HG02763 (cell line): ENCODE results near the gene FASTKD2.

Experiments used
- ATAC-seq: cut with Tn5 transposase; IDR thresholded peaks from one replicate; pipeline ENCODE4 v1.9.1; 2021; ENCODE audit warnings: mild to moderate bottlenecking, moderate library complexity; ENCODE audit not compliant: unreplicated experiment

FASTKD2 gene

DNA sequence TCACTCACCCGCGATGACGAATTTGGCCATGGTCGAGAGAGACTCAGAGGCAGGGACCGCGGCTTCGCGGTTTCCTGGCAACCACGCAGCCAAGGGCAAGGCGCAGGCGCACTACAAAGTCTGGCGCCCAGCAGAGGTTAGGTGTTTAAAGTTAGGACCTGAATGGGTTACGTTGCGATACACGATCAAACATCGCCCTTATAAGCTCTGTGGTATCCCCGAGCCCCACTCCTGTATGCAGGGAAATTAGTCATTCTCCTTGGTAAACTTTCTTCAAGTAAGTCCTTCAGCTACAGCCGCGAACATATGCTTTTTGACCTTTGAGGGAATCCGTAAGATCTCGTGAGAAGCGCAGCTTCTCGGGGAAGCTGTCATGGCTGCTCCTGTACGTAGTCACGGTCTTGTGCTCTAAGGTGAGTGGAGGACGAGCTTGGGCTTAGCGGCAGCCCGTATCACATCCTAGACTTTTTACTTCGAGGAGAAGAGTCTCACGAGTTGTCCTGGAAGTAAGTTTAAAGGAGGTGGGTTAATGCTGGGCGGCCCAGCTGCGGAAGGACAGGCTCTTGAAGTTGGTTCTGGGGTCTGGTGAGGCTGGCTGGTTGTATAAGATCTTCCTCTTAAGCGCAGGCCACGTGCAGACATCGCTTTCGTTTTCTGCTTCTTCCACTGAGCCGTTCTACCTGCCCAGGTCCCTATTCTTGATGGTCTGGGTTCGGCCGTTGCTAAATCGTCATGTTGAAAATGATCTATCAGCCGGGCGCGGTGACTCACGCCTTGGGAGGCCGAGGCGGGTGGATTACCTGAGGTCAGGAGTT, at the start of gene FASTKD2, which contains the start of gene MDH1B:
TSS of gene FASTKD2 (plus strand) at position 365 of the 815 bp plus-strand sequence. CDS start 1,088 bp downstream, outside the sequence.
TSS of gene MDH1B (minus strand) at position 87 of the 815 bp plus-strand sequence. CDS start at position 30, 57 bp downstream.
- ATAC-seq, result peak; percentile 93

DNA sequence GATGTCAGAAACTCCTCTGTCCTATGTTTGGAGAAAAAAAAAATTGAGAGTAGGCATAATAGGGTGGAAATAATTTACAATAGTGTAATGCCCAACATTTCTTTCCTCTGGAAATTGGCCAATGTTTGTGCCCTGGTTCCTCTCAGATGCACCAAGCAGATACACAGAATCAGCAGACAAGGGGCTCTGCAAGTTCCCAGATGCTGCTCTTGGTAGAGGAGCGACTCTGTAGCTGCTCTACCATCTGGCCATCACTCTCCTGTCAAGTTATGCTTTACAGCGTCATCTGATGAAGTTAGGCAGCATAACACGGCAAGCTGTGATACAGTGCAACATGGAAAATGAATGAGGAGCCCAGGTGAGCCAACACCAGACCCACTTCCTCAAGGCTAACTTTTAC, 48.8 kb upstream of the FASTKD2 start:
- ATAC-seq, result no peak

DNA sequence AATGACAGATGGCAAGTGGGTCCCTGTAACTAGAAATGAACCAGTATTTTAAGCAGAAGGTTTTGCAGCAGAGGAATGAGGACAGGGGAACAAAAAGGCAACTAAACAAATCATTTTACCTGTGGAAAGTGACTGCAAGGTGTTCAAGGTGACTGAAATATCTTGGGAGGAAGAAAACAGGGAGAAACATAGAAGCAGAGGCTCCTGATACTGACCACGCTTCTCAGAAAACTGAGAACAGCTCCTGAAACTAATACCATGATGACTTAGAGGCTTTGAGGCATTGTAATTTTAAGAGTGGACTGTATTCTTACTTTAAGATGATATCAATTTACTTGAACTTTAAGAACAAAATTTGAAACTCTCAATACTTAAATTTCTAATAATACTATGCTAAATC, 47.1 kb upstream of the FASTKD2 start, which contains the start of gene DYTN:
TSS of gene DYTN (minus strand) at position 101 of the 400 bp plus-strand sequence. CDS start 117 bp downstream, outside the sequence.
- ATAC-seq, result no peak

DNA sequence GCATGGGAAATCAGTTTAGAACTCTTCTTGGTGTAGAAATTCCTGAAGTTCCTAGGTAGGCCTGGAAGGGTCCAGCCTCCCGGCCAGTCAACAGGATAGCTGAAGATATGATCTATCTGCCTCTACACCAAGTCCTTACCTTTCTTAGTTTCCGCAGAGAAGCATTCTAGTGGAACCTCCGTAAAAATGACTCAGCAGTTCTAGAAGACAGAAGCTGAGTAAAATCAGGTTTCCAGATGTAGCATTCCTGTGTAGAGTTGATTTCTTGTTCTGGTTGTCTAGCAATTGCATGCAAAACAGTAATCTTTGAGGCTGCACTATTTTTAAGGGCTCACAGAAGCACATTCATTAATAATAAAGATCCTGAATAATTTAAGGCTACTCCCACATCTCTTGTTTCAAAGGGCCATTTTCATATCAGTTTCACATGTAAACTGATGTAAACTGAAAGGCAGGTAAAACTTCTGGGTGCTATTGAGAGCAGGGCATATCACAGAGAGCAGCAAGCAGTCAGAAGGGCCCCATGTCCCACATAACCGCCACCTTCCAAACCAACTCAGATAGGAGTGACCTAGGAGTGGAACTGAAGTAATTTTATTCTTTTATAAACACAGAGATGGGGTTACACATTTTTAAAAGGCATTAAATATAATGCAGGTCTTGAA, 44.0 kb upstream of the FASTKD2 start:
- ATAC-seq, result peak; percentile 66

DNA sequence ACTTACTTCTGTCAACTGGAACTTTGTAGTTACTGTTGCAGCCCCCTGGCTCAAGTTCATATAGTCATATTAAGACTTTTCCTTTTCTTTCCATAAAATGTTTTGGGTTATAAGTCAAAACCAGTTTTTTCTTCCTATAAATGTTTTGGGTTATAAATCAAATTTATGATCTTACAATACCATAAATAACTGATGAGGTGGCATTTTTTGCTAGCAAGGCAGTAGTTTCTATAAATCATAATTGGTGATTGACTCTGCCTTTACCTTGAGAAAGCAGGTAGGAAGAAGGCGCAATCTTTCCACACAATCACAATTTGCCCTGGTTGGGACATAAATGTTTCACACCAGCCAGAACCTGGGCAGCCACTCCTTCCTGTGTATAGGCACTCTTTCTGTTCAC, 42.1 kb upstream of the FASTKD2 start:
- no peak for ATAC-seq

DNA sequence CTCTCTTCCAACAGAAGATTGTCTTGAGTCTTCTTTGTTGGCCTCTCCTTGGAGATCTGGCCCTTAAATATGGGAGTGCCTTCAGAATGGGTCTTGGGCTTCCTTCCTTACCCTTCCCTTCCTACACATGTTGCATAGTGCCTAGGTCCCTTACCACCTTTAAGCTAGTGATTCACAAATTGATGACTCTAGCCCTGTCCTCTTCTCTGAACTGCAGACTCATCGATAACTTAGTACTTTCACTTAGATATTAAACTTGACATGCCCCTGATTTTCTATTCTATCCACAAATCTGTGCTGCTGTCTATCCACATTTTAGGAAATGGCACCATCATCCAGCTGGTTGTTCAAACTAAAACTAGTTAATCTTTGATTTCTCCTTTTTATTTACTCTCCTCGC, 38.1 kb upstream of the FASTKD2 start:
- ATAC-seq, result no peak

DNA sequence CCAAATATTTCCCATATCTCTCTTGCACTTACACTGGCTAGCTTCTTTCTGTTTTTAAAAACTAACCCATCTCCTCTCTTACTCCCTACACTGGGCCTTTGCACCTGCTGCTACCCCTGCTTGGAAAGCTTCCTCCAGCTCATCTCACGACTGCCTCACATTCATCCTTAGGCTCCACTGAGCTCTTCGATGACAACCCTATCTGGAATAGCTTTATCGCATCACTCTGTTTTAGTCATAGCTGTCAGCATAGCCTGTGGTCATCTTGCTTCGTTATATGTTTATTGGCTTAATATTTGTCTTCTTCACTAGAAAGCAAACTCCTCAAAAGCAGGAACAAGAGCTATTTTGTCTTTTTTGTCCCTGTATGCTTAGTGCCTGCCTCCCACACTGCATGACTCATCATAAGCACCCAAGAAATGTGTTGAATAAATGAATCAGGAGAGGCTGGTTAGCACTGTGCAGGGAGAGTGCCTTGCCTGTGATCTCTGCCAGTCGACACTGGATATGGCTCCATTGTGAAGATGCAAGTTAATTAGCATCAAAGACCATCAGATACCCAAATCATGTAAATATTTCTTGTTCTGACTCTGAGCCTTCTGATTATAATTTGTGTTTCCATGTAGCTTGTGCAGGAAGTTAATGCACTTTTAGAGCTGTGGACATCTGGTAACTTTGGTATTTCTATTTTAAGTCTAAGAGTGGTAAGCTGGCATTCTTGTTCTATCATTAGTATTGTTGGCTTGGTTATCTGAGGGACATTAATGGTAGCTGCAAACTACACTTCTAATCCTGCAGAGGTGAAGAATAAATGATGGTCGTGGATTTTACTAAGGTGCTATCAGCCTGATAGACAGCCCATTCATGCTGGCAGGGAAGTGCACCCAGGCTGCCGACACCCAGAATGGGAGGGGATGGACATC, 36.9 kb upstream of the FASTKD2 start:
- no peak for ATAC-seq

DNA sequence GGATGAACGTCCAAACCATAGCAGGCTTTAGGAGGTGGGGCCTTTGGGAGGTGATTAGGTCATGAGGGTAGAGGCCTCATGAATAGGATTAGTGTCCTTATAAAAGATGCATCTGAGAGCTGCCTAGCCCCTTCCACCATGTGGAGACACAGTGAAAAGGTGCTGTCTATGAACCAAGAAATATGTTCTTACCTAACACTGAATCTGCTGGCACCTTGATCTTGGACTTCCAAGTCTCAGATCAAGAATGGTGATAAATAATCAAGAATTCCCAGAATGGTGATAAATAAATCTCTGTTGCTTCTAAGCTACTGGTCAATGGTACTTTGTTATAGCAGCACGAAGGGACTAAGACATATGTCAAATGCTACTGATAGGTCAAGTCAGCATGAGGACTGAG, 32.1 kb upstream of the FASTKD2 start:
- no peak for ATAC-seq

DNA sequence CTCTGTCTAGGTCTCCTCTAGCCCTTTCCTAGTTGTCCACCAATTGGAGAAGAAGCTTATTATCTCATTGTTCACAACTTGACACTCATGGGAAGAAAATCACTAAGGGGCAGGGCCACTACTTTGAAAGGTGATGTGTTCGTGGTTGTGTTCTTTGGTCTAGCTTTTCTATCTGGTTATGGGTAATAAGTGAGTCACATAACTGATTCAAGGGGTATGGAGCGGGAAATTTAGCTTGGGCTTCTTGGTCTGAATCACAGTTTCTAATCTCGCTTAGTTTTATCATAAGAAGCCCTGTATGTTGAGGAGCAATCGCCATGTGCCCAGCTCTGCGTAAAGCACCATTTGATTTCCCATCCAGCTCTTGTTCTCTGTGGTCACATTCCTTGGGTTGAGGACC, 28.5 kb upstream of the FASTKD2 start:
- no peak for ATAC-seq

DNA sequence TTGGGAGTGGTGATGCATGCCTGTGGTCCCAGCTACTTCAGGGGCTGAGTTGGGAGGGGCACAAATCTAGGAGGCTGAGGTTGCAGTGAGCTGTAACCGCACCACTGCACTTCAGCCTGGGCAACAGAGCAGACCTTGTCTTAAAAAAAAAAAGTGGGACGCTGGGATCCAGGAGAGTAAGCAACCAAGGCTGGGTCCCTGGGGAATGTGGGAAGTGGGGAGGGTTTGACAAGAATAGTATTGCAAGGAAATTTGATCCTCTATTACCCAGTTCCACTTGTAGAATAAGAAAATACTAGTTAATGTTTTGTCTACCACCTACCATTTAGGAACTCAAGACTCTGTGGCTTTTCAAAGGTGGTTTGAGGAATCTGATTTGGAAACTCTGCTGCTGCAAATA, 26.1 kb upstream of the FASTKD2 start:
- no peak for ATAC-seq

DNA sequence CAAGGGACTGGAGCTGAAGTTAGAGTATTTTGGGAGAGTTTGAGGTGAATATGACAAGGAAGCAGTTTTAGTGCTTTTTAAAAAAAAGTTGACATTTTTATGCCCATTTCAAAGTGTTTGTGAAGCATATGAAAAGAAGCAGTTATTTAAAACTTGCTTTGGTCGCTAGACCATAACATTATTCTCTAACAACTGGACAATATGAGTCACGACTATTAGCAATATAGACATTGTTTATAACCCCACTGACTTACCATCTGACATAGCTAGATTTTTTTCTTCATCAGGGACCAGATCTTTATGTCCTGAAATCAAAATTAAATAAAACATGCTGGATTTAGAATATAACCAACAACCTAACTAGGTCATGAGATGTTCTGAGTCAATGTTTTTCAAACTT, 24.6 kb upstream of the FASTKD2 start:
- ATAC-seq, result no peak

DNA sequence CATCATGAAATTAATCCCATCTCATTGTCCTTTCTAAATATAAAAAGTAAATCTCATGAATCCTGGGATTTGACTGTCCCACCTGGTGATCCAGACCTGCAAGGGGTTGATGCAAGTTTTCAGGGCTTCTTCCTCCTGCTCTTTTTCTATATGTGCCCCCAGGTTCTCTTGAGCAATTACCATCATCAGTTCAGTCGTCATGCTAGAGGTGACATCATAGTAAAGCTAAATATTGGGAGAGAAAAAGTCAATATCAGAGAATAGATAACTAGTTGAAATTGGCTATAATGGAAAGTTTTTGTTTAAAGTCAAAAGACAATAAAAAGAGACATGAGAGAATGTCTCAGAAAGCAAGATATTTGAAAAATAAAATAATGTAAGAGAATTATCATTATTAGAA, 8.6 kb upstream of the FASTKD2 start:
- ATAC-seq, result no peak

DNA sequence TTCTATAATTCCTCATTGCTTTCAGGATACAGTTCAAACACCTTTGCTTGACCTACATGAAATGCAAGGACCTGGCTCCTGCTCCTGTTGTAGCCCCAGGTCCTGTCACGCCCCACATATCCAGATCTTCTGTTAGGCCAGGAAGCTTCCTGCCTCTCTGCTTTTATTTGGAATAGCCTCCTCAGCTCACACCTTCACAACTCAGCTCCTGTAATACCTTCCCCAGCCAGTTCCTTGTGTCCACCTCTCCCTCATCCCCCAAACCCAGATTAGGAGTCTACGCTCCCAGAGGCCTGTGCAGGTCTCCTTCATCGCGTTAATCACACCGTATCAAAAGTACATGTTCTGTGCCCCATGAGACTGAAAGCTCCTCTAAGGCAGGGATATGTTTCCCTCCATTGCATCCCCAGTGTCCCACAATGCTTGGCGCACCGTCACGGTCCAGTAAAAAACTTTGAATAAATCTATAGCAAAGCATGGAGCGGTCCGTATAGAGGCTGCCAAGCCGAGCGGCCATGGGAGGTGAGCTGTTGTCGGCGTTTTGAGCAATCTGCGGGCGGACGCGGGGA, 649 bp upstream of the FASTKD2 start:
- peak; percentile 36 for ATAC-seq

DNA sequence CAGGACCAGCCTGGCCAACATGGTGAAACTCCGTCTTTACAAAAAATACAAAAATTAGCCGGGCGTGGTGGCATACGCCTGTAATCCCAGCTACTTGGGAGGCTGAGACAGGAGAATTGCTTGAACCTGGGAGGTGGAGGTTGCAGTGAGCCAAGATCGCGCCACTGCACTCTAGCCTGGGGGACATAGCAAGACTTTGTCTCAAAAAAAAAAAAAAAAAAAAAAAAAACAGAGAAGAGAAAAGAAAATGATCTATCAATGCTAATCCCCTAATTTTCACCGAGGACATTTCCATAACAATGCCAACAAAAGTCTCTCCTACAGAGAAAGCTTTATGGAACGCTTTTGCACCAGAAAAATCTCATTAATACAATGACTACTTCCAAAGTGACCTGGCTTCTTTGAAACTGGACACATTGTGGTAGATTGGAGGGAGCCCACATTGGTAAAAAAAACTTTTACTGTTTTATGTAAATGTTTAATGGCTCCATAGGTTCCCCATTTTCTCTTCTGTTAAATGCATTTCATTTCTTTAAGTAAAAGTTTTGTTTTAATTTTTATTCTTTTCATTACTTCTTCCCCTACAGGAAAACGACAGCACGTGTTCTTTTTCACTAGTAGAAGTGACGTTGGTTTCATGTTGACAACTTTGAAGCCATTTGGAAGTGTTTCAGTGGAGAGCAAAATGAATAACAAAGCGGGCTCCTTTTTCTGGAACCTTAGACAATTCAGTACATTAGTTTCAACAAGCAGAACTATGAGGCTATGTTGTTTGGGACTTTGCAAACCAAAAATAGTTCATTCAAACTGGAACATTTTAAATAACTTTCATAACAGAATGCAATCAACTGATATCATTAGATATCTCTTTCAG, 888 bp downstream of the FASTKD2 start:
- ATAC-seq, result no peak

DNA sequence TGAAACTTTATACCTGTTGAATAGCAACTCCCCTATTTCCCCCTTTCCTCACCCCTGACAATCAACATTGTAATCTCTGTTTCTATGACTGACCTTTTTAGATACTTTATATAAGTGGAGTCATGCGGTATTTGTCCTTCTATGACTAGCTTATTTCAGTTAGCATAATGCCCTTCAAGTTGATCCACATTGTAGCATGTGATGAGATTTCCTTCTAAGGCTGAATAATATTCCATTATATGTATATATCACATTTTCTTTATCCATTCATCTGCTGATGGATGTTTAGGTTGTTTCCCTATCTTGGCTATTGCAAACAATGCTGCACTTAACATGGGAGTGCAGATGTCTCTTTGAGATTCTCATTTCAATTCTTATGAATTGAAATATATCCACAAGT, 9.5 kb downstream of the FASTKD2 start:
- no peak for ATAC-seq

DNA sequence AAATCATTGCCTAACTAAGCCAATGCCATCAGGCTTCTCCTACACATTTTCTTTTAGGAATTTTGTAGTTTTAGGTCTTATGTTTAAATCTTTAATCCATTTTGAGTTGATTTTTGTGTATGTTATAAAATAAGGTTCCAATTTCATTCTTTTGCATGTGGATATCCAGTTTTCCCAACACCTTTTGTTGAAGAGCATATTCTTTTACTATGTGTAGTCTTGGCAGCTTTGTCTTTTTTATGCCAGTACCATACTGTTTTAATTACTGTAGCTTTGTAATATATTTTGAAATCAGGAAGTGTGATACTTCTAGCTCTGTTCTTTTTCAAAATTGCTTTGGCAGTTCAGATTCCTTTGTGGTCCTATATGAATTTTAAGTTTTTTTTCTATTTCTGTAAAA, 11.0 kb downstream of the FASTKD2 start:
- no peak for ATAC-seq

DNA sequence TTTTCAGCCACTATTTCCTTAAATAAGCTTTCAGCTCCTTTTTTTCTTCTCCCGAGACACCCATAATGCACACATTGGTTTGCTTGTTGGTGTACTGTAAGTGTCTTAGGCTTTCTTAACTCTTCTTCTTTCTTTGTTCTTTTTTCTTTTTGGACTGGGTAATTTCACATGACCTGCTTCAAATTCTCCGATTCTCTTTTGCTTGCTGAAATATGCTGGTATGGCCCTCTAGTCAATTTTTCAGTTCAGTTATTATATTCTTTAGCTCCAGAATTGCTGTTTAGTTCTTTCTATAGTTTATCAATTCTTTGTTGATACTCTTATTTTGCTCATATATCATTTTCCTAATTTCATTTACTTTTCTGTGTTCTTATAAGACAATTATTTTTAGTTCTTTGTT, 15.3 kb downstream of the FASTKD2 start:
- ATAC-seq, result no peak

DNA sequence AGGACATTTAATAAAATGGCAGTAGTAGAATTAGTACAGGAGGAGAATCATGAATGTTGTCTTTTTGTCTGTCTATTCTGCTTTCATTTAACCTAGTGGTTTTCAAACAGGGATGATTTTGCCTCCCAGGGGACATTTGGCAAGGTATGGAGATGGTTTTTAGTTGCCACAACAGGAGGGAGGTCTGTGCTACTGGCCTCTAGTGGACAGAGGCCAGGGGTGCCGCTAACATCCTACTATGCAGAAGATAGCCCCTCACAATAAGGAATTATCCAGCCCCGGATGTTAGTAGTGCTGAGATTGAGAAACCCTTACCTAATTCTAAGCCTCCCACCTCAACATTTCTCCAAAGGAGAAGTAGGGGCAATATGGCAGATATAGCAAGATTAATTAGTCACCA, 18.3 kb downstream of the FASTKD2 start:
- ATAC-seq, result no peak

DNA sequence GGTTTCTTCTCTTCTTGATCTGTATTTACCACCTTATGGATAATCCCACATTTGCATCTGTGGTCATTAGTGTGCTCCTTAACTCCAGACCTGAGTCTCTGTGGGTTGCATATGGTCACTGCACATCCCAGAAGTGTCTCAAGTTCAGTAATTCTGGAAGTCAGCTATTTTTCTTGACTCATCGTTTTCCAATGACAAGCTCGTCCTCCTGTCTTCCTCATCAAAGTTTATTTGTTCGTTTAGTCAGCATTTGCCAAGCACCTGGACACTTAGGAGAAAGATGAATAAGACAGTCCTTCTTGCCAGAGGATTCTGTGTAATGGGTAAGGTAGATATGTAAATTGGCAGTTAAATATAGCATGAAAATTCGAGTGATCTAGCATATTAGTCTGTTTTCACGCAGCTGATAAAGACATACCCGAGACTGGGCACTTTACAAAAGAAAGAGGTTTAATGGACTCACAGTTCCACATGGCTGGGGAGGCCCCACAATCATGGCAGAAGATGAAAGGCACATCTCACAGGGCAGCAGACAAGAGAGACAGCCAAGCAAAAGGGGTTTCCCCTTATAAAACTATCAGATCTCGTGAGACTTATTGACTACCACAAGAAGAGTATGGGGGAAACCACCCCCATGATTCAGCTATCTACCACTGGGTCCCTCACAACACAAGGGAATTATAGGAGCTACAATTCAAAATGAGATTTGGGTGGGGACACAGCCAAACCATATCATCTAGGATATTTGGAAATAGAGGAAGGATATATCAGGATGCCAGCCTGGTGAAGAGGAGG, 19.4 kb downstream of the FASTKD2 start:
- ATAC-seq, result no peak
